ENCODE results near the gene IBA57. TPM values are rescaled to one million over a fixed set of nuclear protein-coding genes. Genes with fewer than 3 reads are reported as not detected.

Gene IBA57
- total and polyA plus RNA-seq, 5 donors, result 4.5 to 12.0 (median 9.9) TPM

DNA sequence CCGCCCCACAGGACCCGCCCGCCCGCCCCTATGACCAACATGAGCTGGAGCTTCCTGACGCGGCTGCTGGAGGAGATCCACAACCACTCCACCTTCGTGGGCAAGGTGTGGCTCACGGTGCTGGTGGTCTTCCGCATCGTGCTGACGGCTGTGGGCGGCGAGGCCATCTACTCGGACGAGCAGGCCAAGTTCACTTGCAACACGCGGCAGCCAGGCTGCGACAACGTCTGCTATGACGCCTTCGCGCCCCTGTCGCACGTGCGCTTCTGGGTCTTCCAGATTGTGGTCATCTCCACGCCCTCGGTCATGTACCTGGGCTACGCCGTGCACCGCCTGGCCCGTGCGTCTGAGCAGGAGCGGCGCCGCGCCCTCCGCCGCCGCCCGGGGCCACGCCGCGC, 7.9 kb upstream of the IBA57 start:
- no peaks in the 10 kb centered on the region for H3K4me1 ChIP-seq (ENCODE audit: control insufficient read depth, insufficient read depth, low read length)
- DNase-seq (peak; percentile 14 to 56 (median 50)), ATAC-seq (no peak)
- H3K27ac ChIP-seq (ENCODE audit: low read length), result no peak overlapping the region
- intact Hi-C loops (cut with DNase I), result no loop called here
- H3K4me3 ChIP-seq (ENCODE audit: low read length), result no peak overlapping the region
- 58% methylated on average over 43 of the region's 43 CpGs for WGBS
- H3K9me3 ChIP-seq (ENCODE audit: control insufficient read depth, low read length), result no peaks in the 10 kb centered on the region
- H3K27me3 ChIP-seq (ENCODE audit: control insufficient read depth, insufficient read depth), result no peaks in the 10 kb centered on the region

DNA sequence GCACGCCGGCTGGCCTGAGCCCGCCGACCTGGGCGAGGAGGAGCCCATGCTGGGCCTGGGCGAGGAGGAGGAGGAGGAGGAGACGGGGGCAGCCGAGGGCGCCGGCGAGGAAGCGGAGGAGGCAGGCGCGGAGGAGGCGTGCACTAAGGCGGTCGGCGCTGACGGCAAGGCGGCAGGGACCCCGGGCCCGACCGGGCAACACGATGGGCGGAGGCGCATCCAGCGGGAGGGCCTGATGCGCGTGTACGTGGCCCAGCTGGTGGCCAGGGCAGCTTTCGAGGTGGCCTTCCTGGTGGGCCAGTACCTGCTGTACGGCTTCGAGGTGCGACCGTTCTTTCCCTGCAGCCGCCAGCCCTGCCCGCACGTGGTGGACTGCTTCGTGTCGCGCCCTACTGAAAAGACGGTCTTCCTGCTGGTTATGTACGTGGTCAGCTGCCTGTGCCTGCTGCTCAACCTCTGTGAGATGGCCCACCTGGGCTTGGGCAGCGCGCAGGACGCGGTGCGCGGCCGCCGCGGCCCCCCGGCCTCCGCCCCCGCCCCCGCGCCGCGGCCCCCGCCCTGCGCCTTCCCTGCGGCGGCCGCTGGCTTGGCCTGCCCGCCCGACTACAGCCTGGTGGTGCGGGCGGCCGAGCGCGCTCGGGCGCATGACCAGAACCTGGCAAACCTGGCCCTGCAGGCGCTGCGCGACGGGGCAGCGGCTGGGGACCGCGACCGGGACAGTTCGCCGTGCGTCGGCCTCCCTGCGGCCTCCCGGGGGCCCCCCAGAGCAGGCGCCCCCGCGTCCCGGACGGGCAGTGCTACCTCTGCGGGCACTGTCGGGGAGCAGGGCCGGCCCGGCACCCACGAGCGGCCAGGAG, 7.2 kb upstream of the IBA57 start:
- H3K27me3 ChIP-seq (ENCODE audit: control insufficient read depth, insufficient read depth), result no peaks in the 10 kb centered on the region
- peak; percentile 17 to 59 (median 53) for DNase-seq
- H3K9me3 ChIP-seq (ENCODE audit: control insufficient read depth, low read length), result no peaks in the 10 kb centered on the region
- no peak overlapping the region for H3K27ac ChIP-seq (ENCODE audit: low read length)
- ATAC-seq, result no peak
- WGBS, result 34% methylated on average over 98 of the region's 98 CpGs
- H3K4me3 ChIP-seq (ENCODE audit: low read length), result no peak overlapping the region
- no peaks in the 10 kb centered on the region for H3K4me1 ChIP-seq (ENCODE audit: control insufficient read depth, insufficient read depth, low read length)
- intact Hi-C loops (cut with DNase I), result no loop called here

DNA sequence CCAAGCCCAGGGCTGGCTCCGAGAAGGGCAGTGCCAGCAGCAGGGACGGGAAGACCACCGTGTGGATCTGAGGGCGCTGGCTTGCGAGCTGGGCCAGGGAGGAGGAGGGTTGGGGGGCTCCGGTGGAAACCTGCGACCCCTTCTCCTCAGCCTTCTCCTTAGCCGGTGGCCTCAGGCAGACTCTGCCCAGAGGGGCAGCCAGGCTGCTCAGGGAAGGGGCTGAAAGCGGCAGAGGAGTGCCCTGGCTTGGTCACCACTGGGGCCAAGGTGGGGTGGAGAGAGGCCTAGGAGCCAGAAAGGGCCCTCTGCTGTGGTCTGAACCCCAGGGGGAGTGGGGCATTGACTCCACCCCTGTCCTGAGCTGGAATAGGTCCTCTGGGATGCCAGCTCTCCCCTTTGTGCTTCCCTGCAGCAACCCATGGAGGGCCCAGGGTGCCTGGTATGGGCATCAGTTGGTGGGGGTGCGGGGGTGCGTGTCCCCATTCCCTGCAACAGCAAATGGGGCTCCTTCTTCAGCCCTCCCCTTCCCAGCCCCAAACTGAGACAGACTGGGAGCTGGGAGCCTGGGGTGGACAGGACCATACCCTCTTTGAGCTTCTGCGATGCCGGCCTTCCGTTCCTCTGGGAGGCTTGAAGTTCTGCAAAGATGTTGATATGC, 6.5 kb upstream of the IBA57 start:
- 84% methylated on average over 14 of the region's 14 CpGs for WGBS
- DNase-seq, result peak in 2 of 3 donors; percentile 15 to 50
- Histone ChIP-seq H3K9me3 (ENCODE audit: control insufficient read depth, low read length) (no peaks in the 10 kb centered on the region), H3K4me3 (ENCODE audit: low read length) (no peak overlapping the region), H3K4me1 (ENCODE audit: control insufficient read depth, insufficient read depth, low read length) (no peaks in the 10 kb centered on the region), H3K27me3 (ENCODE audit: control insufficient read depth, insufficient read depth) (no peaks in the 10 kb centered on the region), H3K27ac (ENCODE audit: low read length) (no peak overlapping the region)
- ATAC-seq, result no peak
- intact Hi-C loops (cut with DNase I), result no loop called here

DNA sequence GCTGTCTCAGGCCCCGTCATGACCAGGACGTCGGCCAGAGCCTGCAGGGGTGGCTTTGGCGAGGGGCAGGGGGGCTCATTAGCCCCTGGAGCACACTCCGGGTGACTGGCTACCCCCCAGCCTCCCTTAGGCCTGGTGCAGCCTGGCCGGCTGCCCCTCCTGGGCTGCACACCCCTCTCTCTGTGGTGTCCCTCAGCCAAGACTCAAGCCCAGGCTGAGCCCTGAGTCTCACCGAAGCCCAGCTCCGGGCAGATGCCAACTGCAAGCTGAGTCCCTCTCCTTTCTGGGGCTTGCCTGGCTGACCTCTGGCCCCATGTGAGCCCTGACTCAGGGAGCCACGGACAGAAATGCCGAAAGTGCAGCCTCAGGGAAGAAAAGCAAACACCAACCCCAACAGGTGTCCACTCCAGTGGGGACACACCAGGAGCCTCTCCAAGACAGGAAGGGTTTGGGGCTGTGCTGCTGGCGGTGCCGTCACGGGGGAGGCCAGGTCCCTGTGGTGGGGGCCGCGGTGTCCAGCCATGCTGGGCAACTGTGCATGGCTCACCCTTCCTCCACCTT, 5.3 kb upstream of the IBA57 start:
- ATAC-seq (no peak), DNase-seq (peak in 2 of 3 donors; percentile 12 to 17)
- no peak overlapping the region for H3K4me3 ChIP-seq (ENCODE audit: low read length)
- H3K4me1 ChIP-seq (ENCODE audit: control insufficient read depth, insufficient read depth, low read length), result no peaks in the 10 kb centered on the region
- H3K27me3 ChIP-seq (ENCODE audit: control insufficient read depth, insufficient read depth), result no peaks in the 10 kb centered on the region
- WGBS, result 83% methylated on average over 15 of the region's 15 CpGs
- no peak overlapping the region for H3K27ac ChIP-seq (ENCODE audit: low read length)
- H3K9me3 ChIP-seq (ENCODE audit: control insufficient read depth, low read length), result no peaks in the 10 kb centered on the region
- intact Hi-C loops (cut with DNase I), result no loop called here

DNA sequence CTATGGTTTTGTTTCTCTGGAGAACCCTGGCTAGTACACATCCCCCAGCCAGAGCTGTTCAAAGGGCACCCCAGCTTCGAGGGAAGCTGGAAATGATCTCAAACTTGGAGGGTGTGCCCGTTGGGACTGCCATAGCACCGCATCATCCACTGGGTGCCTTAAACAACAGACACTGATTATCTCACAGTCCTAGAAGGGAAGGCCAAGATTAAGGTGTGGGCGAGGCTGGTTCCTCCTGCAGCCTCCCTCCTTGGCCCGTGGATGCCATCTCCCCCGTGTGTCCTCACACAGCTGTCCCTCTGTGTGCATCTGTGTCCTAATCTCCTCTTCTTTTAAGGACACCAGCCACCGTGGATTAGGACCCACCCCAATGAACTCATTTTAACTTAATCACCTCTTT, 4.2 kb upstream of the IBA57 start:
- Histone ChIP-seq H3K4me1 (ENCODE audit: control insufficient read depth, insufficient read depth, low read length) (no peaks in the 10 kb centered on the region), H3K27ac (ENCODE audit: low read length) (no peak overlapping the region), H3K27me3 (ENCODE audit: control insufficient read depth, insufficient read depth) (no peaks in the 10 kb centered on the region), H3K4me3 (ENCODE audit: low read length) (no peak overlapping the region), H3K9me3 (ENCODE audit: control insufficient read depth, low read length) (no peaks in the 10 kb centered on the region)
- WGBS, result 39% methylated on average over 7 of the region's 7 CpGs
- peak in 2 of 3 donors; percentile 23 to 30 for DNase-seq
- ATAC-seq, result no peak
- intact Hi-C loops (cut with DNase I), result no loop called here

DNA sequence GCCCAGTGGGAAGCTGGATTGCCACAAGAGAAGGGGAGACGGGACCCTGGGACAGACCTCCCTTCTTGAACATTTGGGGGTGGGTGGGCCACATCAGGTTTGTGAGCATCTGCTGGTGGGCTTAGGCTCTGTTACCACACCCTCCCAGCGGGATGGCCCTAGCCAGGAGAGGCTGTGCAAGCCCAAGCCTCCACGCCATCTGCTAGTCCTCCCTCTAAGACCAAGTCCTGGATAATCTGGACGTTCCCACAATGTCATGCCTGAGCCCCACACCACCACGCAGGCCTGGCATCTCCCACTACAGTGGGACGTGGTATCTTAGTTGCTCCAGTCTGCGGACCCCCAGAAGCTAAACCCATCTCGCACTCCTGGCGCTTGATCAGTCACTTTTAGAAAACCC, 3.7 kb upstream of the IBA57 start:
- H3K4me1 ChIP-seq (ENCODE audit: control insufficient read depth, insufficient read depth, low read length), result peaks cover 2% of the 10 kb centered on the region
- intact Hi-C loops (cut with DNase I), result loop anchor here in 1 of 4 donors (2.0 kb wide), 1 partner anchor 21 kb away; the partner anchor contains the start of gene GUK1
- DNase-seq, result peak in 1 of 3 donors; percentile 30

DNA sequence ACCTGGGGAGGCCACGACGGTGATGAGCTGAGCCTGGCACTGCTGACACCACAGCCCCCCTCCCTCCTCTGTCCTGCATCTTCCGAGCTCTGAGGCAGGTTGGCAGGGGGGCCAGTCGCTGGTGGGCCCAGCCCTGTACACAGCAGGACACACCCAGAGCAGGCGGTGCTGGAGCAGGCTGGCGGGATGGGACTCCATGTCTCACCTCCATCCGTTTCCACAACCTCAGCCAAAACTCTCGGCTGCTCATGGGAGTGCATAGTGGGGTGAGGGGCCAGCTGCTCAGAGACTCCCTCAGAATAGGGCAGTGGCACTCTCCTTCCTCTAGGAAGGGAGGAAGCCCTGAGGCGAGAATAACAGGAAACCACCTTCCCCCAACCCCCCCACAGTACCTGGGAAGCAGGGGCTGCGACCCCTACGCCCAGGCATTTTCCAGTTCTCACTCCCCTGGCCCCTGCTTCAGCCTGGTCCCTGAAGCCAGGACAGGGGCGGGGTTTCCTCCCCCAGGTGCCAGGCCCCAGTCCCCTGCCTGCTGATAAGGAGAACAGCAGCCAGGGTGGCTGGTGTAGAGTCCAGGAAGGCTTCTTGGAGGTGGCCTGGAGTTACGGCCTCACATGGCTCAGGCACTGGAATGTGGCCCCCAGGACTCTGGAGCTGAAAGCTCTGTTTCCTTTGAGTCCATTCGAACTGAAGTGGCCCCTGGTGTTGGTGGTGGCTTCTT, 3.2 kb upstream of the IBA57 start:
- Histone ChIP-seq H3K9me3 (ENCODE audit: control insufficient read depth, low read length) (no peaks in the 10 kb centered on the region), H3K4me1 (ENCODE audit: control insufficient read depth, insufficient read depth, low read length) (peaks cover 2% of the 10 kb centered on the region), H3K27me3 (ENCODE audit: control insufficient read depth, insufficient read depth) (no peaks in the 10 kb centered on the region), H3K27ac (ENCODE audit: low read length) (peak overlapping the region; percentile 61), H3K4me3 (ENCODE audit: low read length) (no peak overlapping the region)
- DNase-seq (peak; percentile 73 to 83 (median 78)), ATAC-seq (peak in 1 of 2 donors; percentile 46)
- intact Hi-C loops (cut with DNase I), result loop anchor here in 1 of 4 donors (2.0 kb wide), 1 partner anchor 22 kb away; the partner anchor contains the start of gene GUK1
- WGBS, result 20% methylated on average over 14 of the region's 14 CpGs

More for the DNA sequence above, 3.7 kb upstream of the IBA57 start:
- no peaks in the 10 kb centered on the region for H3K27me3 ChIP-seq (ENCODE audit: control insufficient read depth, insufficient read depth)
- H3K9me3 ChIP-seq (ENCODE audit: control insufficient read depth, low read length), result no peaks in the 10 kb centered on the region
- ATAC-seq, result no peak
- peak overlapping the region; percentile 34 for H3K27ac ChIP-seq (ENCODE audit: low read length)
- WGBS, result 69% methylated on average over 9 of the region's 9 CpGs
- no peak overlapping the region for H3K4me3 ChIP-seq (ENCODE audit: low read length)

DNA sequence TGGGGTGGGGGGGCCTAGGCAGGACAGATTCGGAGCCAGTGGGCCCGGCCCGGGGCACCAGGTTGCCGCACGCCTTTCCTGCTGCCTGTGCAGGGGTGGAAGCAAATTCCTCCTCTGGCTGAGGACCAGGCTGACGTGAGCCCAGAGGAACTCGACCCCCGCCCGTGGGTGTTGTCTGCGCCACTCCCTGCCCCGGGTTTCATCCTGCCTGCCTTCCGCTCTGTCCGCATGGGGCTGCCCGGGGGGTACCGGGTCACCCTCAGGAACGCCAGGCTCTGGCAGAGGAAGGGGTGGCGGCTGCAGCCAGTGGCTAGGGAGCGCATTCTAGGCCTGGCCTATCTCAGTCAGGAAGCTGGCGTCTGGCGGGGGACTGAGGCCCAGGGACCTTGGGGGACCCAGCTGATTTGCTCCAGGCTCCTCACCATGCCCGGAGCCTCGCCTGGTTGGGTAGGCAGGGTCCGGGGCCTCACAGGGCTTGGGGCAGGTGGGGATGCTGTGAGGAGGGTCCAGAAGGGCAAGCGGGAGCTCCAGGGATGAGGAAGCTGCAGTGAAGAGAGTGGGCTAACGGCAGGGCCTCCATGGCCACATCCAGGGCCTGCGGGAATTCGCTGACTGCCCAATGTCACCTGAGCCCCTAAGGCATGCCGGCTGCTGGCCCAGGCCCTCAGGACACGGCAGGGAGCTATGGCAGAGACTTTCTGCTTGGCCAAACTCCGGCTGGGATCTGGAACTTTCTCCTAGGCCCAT, 2.4 kb upstream of the IBA57 start:
- no peaks in the 10 kb centered on the region for H3K9me3 ChIP-seq (ENCODE audit: control insufficient read depth, low read length)
- WGBS, result 37% methylated on average over 30 of the region's 30 CpGs
- peaks cover 2% of the 10 kb centered on the region for H3K4me1 ChIP-seq (ENCODE audit: control insufficient read depth, insufficient read depth, low read length)
- H3K4me3 ChIP-seq (ENCODE audit: low read length), result no peak overlapping the region
- ATAC-seq, result peak; percentile 0 to 39
- no peaks in the 10 kb centered on the region for H3K27me3 ChIP-seq (ENCODE audit: control insufficient read depth, insufficient read depth)
- peak overlapping the region; percentile 61 for H3K27ac ChIP-seq (ENCODE audit: low read length)
- intact Hi-C loops (cut with DNase I), result loop anchor here in 1 of 4 donors (2.0 kb wide), 1 partner anchor 22 kb away; the partner anchor contains the start of gene GUK1
- peak; percentile 80 to 87 (median 83) for DNase-seq

DNA sequence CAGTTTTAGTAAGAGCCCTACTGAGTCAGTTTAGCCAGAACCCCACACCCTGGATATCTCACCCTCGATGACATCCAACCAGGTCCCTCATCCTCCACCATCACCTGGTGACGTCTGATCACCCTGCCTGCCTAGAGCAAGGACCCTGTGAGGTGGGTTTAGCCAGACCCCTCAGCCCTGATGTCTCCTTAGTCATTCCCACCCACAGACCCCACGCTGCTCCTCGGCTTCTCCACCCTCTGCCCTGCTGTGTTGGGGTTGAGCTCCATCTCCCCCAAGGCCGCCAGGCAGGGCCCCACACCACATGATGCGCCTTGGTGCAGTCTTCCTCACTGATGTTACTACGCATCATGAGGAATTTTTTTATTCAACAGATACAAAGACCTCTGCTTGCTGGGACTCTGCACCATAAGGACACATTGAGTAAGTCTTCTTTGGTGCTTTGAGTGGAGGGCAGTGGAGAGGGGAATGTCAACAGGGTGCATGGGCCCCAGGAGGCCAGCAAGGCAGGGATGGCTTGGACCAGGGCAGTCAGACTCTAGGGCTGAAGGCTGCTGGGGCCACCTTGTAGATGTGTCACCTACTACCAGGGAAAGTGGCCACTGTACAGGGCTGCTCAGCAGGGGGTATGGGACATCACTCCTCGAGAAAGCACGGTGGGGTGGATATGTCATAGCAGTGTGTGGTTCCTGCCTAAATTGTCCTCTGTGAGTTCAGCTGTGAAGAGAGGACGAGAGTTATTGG, 1.7 kb upstream of the IBA57 start:
- intact Hi-C loops (cut with DNase I), result loop anchor here in 1 of 4 donors (2.0 kb wide), 1 partner anchor 23 kb away; the partner anchor contains the start of gene GUK1
- peaks cover 2% of the 10 kb centered on the region for H3K4me1 ChIP-seq (ENCODE audit: control insufficient read depth, insufficient read depth, low read length)

More for the DNA sequence above, 1.7 kb upstream of the IBA57 start:
- WGBS, result 89% methylated on average over 10 of the region's 10 CpGs
- Histone ChIP-seq H3K27me3 (ENCODE audit: control insufficient read depth, insufficient read depth) (no peaks in the 10 kb centered on the region), H3K9me3 (ENCODE audit: control insufficient read depth, low read length) (no peaks in the 10 kb centered on the region), H3K4me3 (ENCODE audit: low read length) (no peak overlapping the region), H3K27ac (ENCODE audit: low read length) (peak overlapping the region; percentile 61)
- ATAC-seq (no peak), DNase-seq (peak in 2 of 3 donors; percentile 23 to 44)
